T1000 (cell line): Measurements from ENCODE around the gene POR.
"Not testable (repeated sequence)": the region's sequence is repeated elsewhere in the genome, so short reads cannot be mapped to it uniquely, and the experiment has no call there.

Source experiments
- DNase-seq: peaks from one replicate; lab custom pipeline; 2025; ENCODE audit warnings: mixed read lengths; lab: John Stamatoyannopoulos, UW

Gene POR

DNA sequence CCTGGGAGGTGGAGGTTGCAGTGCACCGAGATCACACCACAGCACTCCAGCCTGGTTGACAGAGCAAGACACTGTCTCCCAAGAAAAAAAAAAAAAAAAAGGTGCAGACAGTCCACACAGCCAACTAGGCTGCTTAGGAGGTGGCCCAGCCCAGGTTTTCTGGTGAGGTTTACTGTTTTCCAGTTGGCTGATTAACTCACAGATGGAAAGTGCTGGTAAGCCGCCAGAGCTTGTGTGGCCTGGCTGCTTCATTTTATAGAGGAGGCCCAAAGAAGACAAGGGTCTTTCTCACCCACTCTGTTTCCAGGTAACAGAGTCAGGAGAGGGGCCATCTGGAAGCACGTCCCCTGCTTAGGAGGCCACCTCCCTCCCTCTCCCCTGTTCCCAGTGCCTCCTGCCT, 29.9 kb upstream of the POR start:
- DNase-seq, result no peak

DNA sequence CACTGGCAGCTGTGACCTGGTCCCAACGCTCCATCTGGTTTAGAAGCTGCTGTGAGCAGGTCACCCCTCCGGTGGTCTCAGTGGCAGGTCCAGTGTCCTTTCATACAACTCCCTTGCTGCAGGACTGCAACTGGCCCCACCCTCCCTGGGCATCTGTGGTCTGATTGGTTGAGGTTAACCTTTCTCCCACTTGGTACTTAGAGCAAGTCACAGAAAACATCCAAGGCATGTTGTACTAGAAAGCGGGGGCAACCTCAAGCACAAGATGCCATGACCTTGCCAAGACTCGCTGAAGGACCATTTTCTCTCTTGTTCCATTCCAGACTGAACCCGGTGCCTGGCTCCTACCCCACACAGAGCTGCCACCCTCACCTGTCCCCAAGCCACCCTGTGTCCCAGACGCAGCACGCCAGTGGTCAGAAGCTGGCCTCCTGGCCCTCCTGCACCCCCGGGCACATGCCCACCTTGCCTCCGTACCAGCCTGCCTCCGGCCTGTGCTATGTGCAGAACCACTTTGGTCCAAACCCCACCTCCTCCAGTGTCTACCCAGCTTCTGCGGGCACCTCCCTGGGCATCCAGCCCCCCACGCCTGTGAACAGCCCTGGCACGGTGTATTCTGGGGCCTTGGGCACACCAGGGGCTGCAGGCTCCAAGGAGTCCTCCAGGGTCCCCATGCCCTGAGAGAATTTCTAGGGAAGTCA, 27.1 kb upstream of the POR start:
- DNase-seq, result no peak

DNA sequence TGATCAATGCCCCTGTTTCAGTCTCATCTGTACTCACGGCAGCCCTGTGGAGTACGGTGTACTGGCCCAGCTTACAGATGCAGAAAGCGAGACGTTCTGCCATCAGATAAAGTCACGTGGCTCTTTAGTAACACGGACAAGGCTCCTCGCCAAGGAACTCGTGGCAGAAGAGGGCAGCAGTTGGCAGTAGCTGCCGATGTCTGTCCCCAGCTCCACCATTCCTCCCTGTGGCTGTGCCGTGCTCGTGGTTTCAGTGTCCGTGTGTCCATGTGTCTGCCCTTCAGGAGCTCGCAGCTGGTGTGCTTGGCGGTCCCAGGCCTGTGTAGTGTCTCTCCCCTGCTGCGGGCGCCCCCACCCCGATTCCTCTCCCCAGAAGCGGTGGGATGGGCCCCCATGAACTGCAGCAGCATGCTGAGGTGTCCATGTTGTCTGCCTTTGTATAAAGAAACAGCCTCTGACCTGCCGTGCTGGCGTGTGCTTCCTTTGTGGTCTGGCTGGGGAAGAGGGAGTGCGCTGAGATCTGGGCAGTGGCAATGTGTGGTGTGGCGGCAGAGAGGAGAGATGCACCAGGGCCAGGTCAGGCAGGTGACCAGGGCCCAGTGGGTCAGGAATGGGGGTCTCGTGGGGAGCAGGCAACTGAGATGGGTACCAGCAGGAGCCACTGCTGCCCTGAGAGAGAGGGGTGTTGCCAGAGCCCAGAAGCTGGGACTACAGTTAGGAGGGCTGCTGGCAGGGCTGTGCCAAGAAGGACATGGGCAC, 26.3 kb upstream of the POR start:
- DNase-seq, result no peak

DNA sequence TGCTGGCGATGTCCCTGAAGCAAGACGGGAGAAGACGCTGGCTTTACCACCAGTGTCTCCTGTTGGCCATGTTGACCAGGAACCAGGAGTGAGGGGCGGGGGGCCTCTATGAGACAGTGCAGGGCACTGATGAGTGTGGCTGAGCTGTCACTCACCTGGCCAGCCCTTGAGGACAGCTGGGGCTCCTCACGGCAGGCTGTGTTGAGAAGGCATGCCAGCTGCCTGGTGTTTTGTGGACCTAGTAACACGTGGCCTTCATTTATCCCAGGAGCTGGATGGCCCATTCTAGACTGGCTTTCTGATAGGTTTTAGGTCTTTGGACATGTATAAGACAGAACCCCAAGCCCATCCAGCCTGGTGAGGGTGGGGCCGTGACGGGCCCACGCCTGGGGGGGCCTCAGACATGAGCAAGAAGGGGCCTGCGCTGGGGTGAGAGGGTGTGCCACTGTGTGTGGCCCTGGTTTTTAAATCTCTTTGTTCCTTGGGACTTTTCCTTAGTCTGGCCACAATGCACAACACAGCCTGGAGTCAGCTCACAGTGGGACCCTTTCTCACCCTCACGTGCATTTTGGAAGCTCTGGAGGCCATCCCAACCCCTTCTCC, 25.6 kb upstream of the POR start:
- no peak for DNase-seq

DNA sequence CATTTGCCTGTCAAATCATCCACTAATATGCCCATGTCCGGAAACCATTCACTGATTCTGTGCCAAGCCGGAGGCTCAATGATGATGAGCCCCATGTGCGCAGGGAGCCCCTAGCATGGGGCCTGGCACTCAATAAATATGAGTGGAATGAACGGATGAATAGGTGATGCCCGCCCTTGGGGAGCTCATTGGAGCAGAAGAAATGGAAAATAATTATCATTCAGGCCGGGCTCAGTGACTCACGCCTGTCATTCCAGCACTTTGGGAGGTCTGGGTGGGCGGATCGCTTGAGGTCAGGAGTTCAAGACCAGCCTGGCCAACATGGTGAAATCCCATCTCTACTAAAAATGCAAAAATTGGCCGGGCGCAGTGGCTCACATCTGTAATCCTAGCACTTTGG, 25.1 kb upstream of the POR start:
- no peak for DNase-seq

DNA sequence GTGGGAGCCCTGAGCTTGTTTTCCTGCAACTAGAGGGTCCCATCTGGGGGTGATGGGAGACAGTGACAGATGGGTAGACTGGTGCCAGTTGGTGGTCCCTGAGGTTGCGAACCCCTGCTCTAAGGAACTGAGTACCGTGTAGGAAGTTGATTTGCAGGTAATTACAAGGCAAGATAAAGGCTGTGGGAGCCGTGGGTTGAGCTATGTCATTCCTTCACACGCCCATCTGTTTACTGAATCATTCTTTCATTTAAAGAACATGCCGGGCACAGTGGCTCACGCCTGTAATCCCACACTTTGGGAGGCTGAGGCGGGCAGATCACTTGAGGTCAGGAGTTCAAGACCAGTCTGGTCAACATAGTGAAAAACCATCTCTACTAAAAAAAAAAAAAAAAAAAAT, 23.7 kb upstream of the POR start:
- not testable (repeated sequence) for DNase-seq

DNA sequence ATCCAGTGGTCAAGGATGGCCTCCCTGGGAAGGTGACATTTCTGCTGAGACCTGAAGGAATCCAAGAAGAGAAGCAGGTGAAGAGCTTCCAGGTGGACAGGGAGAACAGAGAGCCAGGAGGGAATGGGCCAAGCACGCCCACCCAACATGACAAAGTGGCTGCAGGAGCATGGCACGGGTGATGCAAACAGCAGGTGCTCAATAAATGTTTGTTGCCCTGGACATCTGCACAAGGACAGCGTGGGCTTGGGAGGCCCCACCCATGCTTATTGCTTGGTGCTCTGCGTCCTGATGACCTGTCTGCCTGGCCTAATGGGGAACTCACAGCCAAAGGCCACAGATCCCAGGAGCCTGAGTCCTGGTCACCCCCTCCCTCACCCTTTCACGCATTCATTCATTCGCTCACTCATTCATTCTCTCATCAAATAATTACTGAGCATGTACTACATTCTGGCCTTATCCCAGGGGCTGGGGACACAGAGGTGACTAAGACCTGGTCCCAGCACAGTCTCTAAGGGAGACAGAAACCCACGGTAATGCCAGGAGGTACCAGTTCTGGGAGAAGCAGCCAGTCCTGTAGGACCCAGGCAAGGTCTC, 23.0 kb upstream of the POR start:
- no peak for DNase-seq

DNA sequence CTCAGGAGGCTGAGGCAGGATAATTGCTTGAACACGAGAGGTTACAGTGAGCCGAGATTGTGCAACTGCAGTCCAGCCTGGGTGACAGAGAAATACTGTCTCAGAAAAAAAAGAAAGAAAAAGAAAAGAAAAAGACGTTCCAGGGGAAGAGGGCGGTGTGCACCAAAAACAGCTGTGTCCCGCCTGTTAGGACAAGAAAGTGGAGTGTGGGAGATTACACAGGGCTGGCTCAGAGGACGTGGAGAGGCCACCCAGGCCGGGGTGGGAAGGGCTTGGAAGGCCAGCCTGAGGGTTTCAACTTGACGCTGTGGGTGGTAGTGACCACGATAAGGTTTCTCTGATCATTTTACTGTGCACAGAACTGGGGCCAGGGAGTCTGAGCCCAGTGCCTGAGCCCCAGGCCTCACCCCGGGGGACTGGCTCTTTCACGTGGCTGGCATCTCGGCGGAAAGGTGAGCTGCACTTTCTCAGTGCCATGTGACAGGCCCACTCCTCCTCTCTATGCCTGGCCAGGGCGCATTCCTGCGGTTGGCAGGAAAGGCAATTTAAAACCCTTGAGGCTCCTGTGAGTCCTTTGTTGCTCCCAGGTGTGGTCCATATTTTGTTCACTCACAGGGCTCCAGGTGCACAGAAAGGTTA, 22.2 kb upstream of the POR start:
- no peak for DNase-seq

DNA sequence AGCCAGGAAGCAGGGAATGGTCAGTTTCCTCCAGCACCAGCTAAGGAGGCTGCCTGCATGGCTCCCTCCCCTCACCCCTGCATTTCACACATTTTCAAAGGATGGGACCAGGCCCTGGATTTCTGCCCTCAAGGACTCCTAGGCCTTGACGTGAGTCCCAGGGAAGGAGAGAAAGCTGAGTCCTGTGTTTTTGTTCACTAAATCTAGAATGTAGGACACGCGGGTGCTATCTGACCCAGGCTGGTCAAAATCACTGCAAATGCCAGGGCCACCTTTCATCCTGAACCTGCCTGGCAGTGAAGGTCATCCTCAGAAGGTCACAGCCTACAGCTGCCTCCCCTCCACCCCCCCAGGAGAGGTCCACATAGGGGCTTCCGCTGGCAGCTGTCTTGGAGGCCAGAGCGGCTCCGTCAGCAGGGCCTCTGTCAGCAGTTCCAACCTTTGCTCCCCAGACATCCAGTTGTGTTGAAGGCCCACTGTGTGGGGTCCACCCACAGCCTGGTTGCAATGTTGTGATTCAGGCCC, 18.1 kb upstream of the POR start:
- DNase-seq, result no peak

DNA sequence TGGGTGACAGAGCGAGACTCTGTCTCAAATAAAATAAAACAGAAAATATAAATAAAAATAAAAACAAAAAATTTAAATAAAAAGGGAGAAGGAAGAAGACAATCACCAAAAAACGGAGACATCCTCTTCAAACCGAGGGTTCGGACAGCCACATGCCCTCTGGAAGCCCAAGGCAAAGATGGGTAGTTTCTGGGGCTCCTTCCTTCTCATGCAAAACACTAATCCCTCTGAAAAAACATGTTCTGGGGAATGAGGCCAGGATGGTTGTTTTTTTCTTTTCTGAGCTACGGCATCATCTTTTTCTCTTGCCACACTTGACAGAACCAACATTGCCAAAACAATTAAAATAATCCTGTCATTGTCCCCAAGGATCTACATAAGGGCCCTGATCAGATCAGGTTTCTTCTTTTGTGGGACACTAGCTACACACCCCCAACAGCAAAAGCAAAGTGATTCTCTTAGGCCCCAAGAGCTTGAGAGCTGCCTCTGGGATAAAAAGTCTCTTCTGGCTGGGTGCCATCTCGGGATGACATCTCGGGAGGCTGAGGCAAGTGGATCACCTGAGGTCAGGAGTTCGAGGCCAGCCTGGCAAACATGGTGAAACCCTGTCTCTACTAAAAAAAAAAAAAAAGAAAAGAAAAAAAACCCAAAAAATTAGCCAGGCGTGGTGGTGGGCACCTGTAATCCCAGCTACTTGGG, 14.2 kb upstream of the POR start:
- no peak for DNase-seq

DNA sequence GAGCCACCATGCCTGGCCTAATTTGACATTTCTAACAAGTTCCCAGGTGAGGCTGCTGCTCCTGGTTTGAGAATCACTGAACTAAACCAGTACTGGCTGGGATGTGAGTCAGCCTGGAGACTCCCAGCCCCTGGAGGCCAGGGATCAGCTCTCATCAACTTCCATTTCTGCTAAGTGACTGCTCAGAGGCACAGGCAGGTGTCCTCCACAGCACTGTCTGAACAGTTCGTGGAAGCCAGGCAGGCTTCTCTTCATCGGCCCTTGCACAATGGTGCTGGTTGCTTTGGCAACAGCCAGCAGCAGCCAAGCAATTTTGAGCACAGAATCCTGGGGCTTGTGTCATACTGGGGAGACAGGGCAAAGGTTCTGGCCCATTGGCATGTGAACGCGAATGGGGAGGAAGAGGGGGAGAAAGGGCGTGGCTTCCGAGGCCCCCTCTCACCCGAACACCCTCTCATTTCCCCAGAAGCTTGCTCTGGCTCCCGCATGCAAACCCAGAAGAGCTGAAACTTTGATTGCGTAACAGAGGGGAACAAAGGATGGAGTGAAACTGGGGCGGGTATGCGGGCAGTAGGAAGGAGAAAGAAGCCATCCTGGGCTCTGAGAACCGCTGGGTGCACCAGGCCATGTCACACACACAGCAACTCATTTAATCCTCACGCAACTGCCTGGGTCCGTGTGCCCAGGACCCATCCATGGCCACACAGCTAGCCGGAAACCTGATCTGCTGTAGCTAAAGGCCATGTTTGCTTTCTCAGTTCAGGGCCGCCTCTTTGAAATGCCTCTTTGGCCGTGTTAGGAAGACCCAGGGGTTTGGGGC, 9.0 kb upstream of the POR start:
- no peak for DNase-seq

DNA sequence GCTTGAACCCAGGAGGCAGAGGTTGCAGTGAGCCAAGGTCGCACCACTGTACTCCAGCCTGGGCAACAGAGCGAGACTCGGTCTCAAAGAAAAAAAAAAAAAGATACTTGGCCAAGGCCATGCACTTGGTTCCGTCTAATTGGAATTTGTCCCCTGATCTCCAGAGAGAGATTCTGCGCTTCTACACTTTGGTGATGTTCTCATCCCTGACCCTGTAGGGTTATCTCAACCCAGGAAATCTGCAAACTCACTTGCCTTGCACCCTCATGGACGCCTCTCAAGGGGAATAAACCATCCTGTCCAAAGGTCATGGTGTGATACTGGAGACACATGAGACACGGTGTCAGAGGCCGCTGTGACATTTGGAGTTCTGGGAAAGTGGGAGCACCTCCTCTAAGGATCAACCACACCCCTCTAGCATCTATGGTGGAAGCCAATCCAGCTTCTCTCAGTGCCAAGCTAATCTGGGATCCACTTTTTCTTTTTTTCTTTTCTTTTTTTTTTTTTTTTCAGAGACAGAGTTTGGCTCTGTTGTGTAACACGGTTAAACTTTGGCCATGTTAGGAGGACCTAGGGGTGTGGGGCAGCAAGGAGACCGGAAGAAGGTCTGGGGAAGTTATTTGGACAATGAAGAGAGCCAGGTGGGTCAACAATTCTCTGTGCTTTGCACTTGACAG, 7.8 kb upstream of the POR start:
- no peak for DNase-seq

DNA sequence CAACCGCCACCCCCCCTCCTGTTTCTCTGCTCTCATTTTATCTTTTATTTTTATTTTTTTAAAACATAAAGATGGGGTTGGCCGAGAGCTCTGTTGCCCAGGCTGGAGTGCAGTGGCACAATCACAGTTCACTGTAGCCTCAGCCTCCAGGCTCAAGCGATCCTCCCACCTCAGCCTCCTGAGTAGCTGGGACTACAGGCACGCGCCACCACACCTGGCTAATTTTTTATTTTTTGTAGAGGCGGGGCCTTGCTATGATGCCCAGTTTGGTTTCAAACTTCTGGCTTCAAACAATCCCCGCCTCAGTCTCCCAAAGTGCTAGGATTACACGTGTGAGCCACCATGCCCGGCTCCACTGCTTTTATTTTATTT, 7.3 kb upstream of the POR start:
- DNase-seq, result not testable (repeated sequence)

DNA sequence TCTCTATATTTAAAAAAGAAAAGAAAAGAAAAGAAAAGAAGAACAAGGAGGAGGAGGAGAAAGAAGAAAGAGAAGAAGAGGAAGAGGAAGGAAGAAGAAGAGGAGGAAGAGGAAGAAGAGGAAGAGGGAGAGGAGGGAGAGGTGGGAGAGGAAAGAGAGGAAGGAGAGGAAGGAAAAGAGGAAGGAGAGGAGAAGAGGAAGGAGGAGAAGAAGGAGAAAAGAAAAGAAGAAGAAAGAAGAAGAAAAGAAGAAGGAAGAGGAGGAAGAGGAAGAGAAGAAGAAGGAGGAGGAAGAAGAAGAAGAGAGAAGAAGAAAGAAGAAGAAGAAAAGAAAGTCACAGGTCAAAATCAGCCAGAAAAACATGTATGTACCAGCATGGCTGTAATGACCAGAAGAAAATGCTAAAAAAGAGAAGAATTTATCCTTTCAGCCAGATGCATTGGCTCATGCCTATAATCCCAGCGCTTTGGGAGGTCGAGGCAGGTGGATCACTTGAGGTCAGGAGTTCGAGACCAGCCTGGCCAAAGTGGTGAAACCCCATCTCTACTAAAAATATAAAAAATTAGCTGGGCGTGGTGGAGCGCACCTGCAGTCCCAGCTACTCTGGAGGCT, 5.3 kb upstream of the POR start:
- no peak for DNase-seq

DNA sequence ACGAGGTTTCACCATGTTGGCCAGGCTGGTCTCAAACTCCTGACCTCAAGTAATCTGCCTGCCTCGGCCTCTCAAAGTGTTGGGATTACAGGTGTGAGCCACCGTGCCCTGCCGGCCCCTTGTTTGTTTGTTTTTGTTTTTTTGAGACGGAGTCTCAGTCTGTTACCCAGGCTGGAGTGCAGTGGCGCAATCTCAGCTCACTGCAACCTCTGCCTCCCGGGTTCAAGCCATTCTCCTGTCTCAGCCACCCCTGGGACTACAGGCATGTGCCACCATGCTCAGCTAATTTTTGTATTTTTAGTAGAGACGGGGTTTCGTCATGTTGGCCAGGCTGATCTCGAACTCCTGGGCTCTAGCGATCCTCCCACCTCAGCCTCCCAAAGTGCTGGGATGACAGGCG, 3.8 kb upstream of the POR start:
- DNase-seq, result not testable (repeated sequence)

DNA sequence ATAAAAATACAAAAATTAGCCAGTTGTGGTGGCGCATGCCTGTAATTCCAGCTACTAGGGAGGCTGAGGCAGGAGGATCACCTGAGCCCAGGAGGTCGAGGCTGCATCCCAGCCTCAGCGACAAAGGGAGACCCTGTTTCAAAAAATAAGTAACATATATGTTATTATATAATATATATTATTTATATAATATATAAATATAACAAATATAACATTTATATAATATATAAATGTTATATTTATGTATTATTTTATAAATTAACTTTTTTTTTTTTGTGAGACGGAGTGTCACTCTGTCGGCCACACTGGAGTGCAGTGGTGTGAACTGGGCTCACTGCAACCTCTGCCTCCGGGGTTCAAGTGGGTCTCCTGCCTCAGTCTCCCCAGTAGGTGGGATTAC, 1.5 kb upstream of the POR start:
- no peak for DNase-seq

DNA sequence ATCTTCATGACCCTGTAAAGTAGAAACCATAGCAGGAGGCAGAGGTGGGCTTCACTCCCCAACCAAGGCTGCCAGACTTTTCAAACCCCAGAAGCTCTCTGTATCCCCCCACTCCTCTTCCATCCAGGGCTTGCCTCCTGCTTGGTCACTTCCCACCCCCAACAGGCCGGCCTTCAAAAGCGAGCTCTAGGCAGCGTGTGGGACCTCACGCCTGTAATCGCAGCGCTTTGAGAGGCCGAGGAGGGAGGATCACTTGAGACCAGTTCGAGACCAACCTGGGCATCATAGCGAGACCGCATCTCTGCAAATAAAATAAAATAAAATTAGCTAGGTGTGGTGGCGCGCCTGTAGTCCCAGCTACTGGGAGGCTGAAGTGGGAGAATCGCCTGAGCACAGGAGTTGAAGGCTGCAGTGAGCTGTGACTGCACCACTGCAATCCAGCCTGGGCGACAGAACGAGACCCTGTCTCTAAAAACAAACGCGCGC, 743 bp upstream of the POR start:
- no peak for DNase-seq

DNA sequence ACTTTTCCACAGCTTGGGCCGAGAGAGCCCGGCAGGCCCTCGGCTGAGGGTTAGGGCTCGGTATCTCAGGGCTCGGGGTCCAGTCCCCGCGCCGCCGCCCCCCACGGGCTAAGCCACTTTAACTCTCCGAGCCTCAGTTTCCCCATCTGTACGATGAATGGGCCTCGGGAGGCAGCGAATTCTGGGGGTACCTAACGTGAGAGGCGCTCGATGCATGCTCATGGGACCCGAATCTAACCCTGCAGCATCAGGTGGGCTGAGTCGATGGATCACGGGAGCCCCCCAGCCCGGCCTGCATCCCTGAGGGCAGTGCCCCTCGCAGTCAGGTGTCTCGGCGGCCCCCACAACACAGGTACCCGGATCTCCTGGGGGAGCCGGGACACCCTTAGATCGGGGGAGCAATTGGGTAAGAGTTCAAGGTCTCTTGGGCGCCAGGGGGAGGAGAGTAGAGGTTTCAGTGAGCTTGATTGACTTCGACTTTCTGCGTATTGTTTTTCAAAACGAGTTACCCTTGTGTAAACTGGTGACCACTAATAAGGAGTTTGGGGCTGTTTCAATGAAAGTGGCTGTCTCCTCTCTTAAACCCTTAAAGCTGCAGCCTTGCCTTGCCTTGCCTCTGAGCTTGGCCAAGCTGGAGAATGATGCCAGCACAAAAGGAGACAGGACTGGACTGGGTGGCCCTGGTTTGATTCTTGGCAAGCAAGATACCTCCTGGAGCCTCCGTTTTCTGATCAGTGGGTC, 631 bp downstream of the POR start:
- DNase-seq, result no peak

DNA sequence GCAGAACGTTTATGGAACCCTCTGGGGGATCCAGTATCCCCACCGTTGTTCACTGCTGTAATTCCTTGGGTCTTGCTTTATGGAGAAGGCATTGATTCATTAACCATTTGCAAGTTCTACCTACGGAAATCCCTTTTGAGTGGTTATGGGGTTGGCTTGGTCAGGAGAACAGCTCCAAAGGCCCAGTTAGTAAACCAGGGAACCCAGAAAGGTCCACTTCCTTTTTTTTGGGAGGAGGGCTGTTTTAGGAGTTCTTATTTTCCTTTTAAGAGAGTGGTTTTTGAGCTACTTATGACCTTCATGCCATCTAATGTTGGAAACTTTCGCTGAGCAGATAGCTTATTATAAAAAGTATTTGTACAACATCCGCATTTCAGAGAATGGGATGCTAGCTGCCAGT, 1.3 kb downstream of the POR start:
- DNase-seq, result no peak
